ENCODE results near the gene DDX17. TPM values are rescaled to one million over a fixed set of nuclear protein-coding genes. Genes with fewer than 3 reads are reported as not detected.

Gene DDX17
- total and polyA plus RNA-seq, 9 of the 15 experiments (the other 6 are each of a cell fraction or from before 2014, with no cell fraction given): 17.6 to 421 (median 189) TPM

DNA sequence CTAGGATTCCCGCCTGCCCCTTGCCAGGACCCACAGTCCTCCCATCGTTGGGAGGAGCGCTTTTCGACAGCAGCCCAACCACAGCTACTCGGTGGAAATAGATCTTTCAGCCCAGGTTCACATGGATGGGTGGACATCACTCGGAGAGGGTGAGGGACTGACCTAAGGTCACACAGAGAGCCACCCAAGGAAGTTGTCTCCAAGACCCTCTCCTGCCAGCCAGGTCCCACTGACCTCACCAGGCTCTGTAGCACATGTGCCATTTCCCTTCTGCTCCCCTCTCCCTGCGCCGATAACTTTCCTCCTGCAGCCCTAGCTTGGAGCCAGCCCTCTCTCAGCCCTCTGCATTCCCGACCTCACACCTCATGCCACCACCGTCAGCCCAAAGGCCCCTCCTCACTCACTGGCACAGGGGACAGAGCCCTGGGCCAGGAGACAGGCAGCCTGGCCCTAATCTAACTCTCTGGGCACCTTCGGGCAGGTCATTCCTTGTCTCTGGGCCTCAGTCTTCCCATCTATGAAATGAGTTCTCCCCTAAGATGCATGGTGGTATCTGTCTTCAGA lies 55.8 kb downstream of the DDX17 start:
- Histone ChIP-seq H4K20me1 (replicated peaks; ENCODE audit: control insufficient read depth, insufficient read depth, low read length) (peaks cover 11% of the 10 kb centered on the region; the same call in 1 of the 2 replicates), H3K79me2 (ENCODE audit: control insufficient read depth, insufficient read depth, low read length) (no peaks in the 10 kb centered on the region), H3K36me3 (ENCODE audit: control insufficient read depth, insufficient read depth, low read length) (no peaks in the 10 kb centered on the region), H3K9ac (ENCODE audit: insufficient read depth in 1 of 2, low read depth in 2 of 2, low read length in 2 of 2) (no peak overlapping the region), H3K9me3 (replicated peaks; ENCODE audit: control insufficient read depth, insufficient read depth, low read depth, low read length) (no peaks in the 10 kb centered on the region), H2AFZ (ENCODE audit: low read depth, low read length) (no peak overlapping the region), H3K4me2 (ENCODE audit: insufficient read depth, low read length) (no peak overlapping the region), H3K27me3 (ENCODE audit: control insufficient read depth in 2 of 2, insufficient read depth in 2 of 2, low read length in 2 of 2) (no peaks in the 10 kb centered on the region; a peak in 2 of 5 replicates), H3K27ac (ENCODE audit: extremely low read depth, low read depth, low read length) (no peak overlapping the region), H3K9me1 (ENCODE audit: control insufficient read depth, insufficient read depth, low read length) (no peaks in the 10 kb centered on the region), H3K4me3 (no peak overlapping the region), H3K4me1 (replicated peaks in 1 of 2; ENCODE audit: control insufficient read depth in 2 of 2, insufficient read depth in 2 of 2, low read length in 2 of 2) (peaks cover 0 to 31% of the 10 kb centered on the region in 2 experiments; a peak in 2 of 5 replicates)
- DNase-seq (ENCODE audit: extremely low read depth in 1 of 4, low spot score in 3 of 4) (no peak), FAIRE-seq (no peak), ATAC-seq (no peak)
- 8% methylated on average over 11 of the region's 11 CpGs for WGBS (ENCODE audit: insufficient coverage, low coverage, missing lambda C conversion rate)
- no TSS peak for BruUV-seq (replicated peaks)
- in situ Hi-C loops (cut with MboI): no loop called here
- ChIA-PET CTCF (ENCODE audit: low intra/inter-chr PET ratio) (no interaction called here), POLR2A (interaction anchor here (0.6 to 1.6 kb wide), 2 partner anchors 11 to 247 kb away, joined by 4 read pairs; no protein-coding TSS in a partner anchor)
- intact Hi-C loops (cut with micrococcal nuclease): no loop called here
- TF ChIP-seq ARNT (IDR thresholded peaks at IDR 0.05) (no peak), U2AF1 (optimal IDR thresholded peaks at IDR 0.05; ENCODE audit: low read depth, low read length) (no peak), EP400 (IDR thresholded peaks at IDR 0.05) (no peak), HDAC1 (IDR thresholded peaks at IDR 0.05) (no peak)

DNA sequence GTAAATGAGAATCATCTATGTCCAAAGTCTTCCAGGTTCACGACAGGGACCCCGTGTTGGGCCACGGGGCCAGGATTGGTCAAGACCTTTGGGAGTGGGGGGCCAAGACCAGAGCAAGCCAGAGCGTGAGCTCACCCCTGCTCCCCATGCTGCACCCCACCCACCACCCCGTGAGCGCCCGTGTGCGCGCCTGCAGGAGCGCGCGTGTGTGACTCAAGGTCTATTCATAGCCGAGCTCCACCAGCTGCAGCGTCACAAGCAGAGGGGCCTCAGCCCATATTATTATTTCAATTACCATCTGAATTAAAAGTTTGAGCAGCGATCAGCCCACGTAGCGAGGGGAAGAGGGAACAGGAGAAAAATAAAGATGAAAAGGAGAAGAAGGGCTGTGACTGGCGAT lies 56.3 kb downstream of the DDX17 start:
- Histone ChIP-seq H3K4me1 (replicated peaks in 1 of 2; ENCODE audit: control insufficient read depth in 2 of 2, insufficient read depth in 2 of 2, low read length in 2 of 2) (peaks cover 0 to 32% of the 10 kb centered on the region in 2 experiments; a peak in 2 of 5 replicates), H3K9me1 (ENCODE audit: control insufficient read depth, insufficient read depth, low read length) (no peaks in the 10 kb centered on the region), H2AFZ (ENCODE audit: low read depth, low read length) (no peak overlapping the region), H3K4me3 (no peak overlapping the region), H3K9me3 (replicated peaks; ENCODE audit: control insufficient read depth, insufficient read depth, low read depth, low read length) (no peaks in the 10 kb centered on the region), H3K4me2 (ENCODE audit: insufficient read depth, low read length) (no peak overlapping the region), H3K79me2 (ENCODE audit: control insufficient read depth, insufficient read depth, low read length) (no peaks in the 10 kb centered on the region), H3K27ac (ENCODE audit: extremely low read depth, low read depth, low read length) (no peak overlapping the region), H3K36me3 (ENCODE audit: control insufficient read depth, insufficient read depth, low read length) (no peaks in the 10 kb centered on the region), H3K27me3 (ENCODE audit: control insufficient read depth in 2 of 2, insufficient read depth in 2 of 2, low read length in 2 of 2) (no peaks in the 10 kb centered on the region; a peak in 2 of 5 replicates), H3K9ac (ENCODE audit: insufficient read depth in 1 of 2, low read depth in 2 of 2, low read length in 2 of 2) (no peak overlapping the region), H4K20me1 (replicated peaks; ENCODE audit: control insufficient read depth, insufficient read depth, low read length) (peaks cover 11% of the 10 kb centered on the region; the same call in 1 of the 2 replicates)
- POLR2A ChIA-PET: interaction anchor here (0.6 to 1.6 kb wide), 2 partner anchors 10 to 246 kb away, joined by 4 read pairs; no protein-coding TSS in a partner anchor
- in situ Hi-C loops (cut with MboI): no loop called here
- WGBS (ENCODE audit: insufficient coverage, low coverage, missing lambda C conversion rate): 13% methylated on average over 15 of the region's 18 CpGs
- ATAC-seq (no peak), FAIRE-seq (no peak), DNase-seq (ENCODE audit: extremely low read depth in 1 of 4, low spot score in 3 of 4) (no peak)
- CTCF ChIA-PET (ENCODE audit: low intra/inter-chr PET ratio): no interaction called here
- no TSS peak for BruUV-seq (replicated peaks)
- intact Hi-C loops (cut with micrococcal nuclease): no loop called here
- TF ChIP-seq KHSRP (IDR thresholded peaks at IDR 0.05) (no peak), ZEB2 (IDR thresholded peaks at IDR 0.05) (no peak)
